Measurements from ENCODE around the gene CMTM2. TPM values are rescaled to one million over a fixed set of nuclear protein-coding genes. Genes with fewer than 3 reads are reported as not detected.

Gene CMTM2, protein sequence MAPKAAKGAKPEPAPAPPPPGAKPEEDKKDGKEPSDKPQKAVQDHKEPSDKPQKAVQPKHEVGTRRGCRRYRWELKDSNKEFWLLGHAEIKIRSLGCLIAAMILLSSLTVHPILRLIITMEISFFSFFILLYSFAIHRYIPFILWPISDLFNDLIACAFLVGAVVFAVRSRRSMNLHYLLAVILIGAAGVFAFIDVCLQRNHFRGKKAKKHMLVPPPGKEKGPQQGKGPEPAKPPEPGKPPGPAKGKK
- not detected in 2 replicates for total RNA-seq (2014; rRNA removed; shearing (Covaris generic))

DNA sequence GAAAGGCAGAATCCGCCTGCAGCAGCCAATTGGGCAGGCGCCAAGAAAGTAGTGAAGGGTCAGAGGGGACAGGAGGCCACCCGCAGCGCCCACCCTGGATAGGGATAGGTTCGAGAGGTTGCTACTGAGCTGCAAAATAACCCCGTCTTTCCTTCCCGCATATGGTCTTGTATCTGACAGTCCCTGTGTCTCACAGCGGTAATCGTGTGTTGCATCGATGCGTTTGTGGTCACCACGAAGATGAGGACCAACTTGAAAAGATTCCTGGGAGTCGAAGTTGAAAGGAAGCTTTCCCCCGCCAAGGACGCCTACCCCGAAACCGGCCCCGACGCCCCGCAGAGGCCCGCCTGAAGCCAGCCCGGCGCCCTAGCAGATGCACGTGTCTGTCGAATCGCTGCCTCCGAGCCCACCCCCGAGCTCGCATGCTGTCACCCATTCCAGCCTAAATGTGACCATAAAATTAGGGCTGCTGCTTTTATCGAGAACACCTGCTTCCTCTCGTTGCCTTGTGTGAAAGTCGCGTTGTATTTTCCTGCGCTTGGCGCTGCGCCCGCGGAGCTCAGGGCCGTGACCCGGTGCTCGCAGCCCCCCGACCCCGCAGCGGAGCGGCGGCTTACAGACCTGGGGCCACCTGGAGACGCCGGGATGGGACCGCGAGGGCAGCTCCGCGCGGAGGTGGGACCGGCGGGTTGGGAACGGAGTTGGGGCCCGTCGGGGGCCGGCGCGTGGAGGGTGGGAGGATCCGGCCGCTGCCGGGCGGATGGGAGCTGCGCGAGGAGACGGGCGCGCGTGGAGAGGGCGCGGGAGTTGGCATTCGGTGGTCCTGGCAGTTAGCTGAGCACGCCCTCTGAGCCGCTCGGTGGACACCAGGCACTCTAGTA, at the start of gene CMTM2:
TSS of gene CMTM2 (plus strand) at position 813 of the 881 bp plus-strand sequence. CDS start 145 bp downstream, outside the sequence.
- in situ Hi-C loops (cut with HindIII; ENCODE audit: low sequenced_read_pairs): no loop called here
- peak; percentile 4 for DNase-seq (ENCODE audit: low spot score)

DNA sequence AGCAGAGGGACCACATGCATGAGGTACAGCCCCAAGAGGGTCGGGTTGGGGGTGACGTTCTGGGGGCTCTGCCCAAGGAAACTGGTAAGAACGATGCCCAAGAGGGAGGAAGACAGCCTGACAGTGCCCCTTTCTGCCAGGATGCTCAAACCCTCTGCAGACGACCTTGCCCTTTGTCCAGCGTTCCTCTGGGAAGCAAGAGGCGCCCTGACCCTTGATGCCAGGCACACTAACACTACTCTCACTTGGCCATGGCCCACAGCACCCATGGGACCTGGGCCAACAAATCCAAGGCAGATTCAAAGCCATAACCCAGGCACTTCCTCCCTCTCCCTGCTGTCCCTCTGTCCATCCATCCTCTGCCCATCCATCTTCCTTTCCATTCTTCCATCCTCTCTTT, 49.8 kb upstream of the CMTM2 start:
- DNase-seq (ENCODE audit: low spot score): no peak
- in situ Hi-C loops (cut with HindIII; ENCODE audit: low sequenced_read_pairs): no loop called here

DNA sequence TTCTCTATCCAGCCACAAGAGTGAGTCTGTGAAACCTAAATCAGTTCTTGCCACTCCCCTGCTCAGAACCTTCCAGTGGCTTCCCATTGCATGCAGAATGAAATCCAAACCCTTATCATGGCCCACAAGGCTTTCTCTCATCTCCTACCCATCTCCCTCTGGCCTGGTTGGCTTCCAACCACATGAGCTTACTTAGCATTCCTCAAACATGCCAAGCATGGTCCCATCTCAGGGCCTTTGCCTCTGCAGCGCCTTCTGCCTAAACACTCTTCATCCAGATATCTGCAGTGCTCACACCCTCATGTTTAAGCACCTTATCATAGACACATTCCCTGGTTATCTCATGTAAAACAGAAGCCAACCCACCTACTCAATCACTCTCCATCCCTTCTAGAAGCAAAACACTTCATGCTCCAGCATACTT, 44.9 kb upstream of the CMTM2 start:
- in situ Hi-C loops (cut with HindIII; ENCODE audit: low sequenced_read_pairs): no loop called here
- no peak for DNase-seq (ENCODE audit: low spot score)

DNA sequence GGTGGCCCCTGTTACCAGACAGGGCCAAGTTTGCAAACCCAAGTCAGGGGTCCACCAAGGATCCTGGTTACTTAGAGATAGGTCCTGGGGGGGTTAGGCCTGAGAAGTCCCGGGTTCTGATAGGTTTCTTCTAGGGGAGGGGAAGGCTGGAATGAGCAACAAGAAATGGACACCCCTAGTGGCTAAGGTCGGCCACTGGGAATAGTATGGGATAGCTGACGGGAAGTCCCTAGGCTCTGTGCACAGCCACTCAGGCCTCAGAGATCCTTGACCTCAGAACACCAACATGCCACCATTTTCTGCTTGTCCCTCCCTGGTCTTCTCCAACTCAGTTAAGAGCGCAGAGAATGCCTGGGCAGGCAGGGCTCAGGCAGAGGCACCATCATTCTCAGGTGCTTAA, 42.7 kb upstream of the CMTM2 start:
- no peak for DNase-seq (ENCODE audit: low spot score)
- in situ Hi-C loops (cut with HindIII; ENCODE audit: low sequenced_read_pairs): no loop called here

DNA sequence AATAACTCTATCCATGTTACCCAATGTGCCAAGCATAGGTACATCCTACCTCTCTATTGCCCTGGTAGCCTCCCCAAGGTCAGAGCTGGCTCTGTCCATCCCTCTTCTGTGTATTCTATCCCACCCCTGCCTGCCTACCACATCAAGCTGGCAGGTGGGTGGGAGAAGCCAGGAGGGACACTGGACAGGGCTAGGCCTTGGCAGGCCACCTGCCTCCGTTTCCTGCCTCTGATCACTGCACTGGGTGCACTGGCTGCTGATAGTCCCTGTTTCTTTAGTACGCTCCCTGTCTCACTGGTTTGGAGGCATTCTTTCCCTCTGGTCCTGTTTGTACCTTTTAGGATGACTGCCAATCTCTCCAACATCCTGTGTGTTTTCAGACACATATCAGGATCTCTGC, 42.0 kb upstream of the CMTM2 start:
- in situ Hi-C loops (cut with HindIII; ENCODE audit: low sequenced_read_pairs): no loop called here
- no peak for DNase-seq (ENCODE audit: low spot score)

DNA sequence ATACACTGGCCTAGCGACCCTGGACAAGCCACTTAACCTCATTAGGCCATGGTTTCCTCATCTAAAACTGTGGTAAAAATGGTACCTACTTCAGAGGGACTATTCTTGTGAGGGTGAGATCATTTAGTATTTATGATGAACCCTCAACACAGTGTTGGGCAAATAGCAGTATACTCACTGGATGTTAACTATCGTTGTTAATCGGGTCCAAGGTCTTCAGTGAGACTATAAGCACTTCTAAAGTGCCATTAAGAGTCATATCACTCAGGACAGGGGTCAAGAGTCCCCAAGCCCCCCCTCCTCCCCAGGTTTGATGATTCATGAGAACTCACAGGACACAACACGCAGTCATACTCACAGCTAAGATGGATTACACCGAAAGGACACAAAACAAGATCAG, 40.4 kb upstream of the CMTM2 start:
- no peak for DNase-seq (ENCODE audit: low spot score)
- in situ Hi-C loops (cut with HindIII; ENCODE audit: low sequenced_read_pairs): no loop called here

DNA sequence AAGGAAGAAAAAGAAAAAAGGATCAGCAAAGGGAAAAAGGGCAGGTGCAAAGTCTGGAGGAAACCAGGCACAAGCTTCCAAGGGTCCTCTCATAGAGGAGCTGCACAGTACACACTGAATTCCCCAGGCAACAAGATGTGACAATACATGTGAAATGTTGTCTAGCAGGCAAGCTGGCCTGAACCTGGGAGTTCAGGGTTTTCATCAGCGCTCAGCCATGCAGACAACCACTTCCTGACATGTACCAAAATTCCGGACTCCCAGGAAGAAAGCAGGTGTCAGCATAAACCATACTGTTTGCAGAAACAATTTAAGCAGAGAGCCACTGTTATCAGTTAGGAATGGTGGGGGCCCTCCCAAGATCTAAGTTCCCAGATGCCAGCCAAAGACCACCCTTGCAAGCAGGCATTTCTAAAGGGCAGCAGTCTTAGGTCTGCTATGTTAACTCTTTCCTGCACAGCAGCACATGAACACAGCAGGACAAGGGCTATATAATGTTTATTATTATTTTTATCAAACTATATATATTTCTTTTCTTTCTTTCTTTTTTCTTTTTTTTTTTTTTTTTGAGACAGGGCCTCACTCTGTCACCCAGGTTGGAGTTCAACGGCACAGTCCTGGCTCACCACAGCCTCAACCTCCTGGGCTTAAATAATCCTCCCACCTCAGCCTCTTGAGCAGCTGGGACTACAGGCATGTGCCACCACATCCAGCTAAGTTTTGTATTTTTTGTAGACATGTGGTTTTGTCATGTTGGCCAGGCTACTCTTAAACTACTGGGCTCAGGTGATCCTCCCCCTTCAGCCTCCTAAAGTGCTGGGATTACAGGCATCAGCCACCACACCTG, 39.4 kb upstream of the CMTM2 start:
- peak; percentile 81 for DNase-seq (ENCODE audit: low spot score)
- in situ Hi-C loops (cut with HindIII; ENCODE audit: low sequenced_read_pairs): no loop called here

DNA sequence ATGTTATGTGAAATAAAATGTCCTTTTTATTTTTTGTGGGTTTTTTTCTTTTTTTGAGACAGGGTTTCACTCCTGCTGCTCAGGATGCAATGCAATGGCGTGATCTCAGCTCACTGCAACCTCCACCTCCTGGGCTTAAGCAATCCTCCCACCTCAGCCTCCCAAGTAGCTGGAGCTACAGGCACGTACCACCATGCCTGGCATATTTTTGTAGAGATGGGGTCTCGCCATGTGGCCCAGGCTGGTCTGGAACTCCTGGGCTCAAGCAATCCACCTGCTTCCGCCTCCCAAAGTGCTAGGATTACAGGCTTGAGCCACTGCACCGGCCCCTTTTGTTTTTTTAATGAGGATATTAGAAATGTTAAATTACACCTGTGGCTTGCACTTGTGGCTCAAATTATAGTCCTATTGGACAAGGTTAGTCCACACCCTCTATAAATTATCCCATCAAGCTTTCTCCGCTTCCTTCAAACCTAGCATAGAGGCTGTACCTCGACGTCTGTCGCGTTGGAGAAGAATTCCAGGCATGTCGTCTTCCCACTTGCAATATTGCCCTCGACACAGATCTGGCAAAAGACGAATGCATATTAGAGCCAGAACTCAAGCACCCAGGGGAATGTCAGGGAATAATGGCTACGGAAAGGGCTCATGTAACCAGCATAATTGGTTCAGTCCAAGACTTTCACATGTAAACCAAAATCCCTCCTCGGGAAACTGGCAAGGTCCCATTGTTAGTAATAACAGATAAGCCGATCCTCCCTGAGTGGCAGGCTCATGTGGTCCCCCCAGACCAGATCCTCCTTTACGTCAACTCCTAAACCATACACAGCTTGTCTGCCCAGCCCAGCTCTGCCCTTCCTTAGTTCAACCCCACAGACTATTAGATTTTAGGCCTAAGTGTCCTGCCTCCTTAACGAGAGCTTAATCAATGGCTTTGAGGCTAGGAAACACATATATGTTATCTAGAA, 37.6 kb upstream of the CMTM2 start:
- in situ Hi-C loops (cut with HindIII; ENCODE audit: low sequenced_read_pairs): no loop called here
- DNase-seq (ENCODE audit: low spot score): no peak

DNA sequence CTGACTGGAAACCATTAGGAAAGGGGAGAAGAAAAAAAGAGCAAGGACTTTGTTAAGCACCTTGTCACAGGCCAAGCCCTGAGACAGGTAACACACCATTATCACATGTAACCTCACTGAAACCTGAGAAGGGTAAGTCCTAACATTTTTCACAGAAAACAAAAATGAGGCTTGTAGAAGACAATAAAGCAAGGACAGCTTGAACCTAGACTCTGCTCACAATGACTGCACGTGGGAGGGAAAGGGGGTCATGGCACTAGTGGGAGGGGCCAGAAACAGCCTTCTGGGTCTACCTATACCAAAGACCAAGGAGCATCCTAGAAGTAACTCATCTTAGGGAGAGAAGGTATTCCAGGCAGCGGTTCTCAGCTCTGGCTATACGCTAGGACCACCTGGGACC, 36.9 kb upstream of the CMTM2 start:
- in situ Hi-C loops (cut with HindIII; ENCODE audit: low sequenced_read_pairs): no loop called here
- DNase-seq (ENCODE audit: low spot score): no peak

DNA sequence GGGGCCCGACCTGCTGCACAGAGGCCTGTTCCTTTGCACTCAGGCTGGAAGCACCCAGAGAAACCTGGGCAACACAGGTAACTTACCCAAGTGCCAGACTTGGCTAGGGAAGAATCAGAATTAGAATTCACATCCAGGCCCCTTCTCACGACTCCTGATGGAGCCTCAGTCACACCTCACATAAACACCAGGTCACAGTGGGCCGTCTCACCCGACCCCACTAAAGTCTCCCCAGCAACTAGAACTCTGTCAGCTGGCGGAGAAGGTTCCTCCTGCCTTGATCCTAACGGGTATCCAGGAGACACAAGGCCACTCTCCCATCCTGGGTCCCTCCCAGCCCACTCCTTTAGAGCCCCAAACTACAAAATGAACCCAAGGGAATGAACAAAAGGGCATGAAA, 35.7 kb upstream of the CMTM2 start:
- no peak for DNase-seq (ENCODE audit: low spot score)
- in situ Hi-C loops (cut with HindIII; ENCODE audit: low sequenced_read_pairs): no loop called here

DNA sequence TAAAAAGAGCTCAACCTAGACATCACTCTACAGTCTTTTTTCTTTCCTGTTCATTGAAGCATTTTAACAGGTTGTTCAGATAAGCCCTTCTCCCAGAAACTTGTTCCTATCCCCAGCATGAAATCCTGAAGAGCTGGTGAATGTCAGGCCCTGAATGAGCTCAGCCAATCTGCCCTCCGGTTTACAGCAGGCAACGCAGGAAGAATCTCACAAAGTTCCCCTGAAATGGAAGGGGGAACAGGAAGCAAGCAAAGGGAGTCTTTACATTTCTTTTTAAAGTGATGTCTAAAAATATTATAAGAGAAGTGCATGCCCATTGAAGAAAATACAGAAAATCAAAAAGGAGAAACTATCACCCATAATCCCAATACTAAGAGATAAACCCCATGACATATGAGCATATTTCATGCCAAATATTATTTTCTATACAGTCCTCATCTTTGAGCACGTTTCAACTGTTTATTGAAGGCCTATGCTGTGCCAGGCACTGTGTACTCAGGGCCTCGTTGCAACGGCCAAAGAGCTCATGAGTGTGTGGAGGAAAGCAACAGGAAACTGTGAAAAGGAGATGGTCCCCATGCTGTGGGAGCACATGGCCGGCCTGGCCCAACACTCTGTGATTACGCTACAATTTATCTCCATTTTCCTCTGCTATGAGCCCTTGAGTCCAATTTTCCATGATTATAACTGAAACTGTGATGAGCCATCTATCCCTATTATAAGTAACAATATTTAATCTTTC, 35.1 kb upstream of the CMTM2 start:
- DNase-seq (ENCODE audit: low spot score): peak; percentile 26
- in situ Hi-C loops (cut with HindIII; ENCODE audit: low sequenced_read_pairs): no loop called here

DNA sequence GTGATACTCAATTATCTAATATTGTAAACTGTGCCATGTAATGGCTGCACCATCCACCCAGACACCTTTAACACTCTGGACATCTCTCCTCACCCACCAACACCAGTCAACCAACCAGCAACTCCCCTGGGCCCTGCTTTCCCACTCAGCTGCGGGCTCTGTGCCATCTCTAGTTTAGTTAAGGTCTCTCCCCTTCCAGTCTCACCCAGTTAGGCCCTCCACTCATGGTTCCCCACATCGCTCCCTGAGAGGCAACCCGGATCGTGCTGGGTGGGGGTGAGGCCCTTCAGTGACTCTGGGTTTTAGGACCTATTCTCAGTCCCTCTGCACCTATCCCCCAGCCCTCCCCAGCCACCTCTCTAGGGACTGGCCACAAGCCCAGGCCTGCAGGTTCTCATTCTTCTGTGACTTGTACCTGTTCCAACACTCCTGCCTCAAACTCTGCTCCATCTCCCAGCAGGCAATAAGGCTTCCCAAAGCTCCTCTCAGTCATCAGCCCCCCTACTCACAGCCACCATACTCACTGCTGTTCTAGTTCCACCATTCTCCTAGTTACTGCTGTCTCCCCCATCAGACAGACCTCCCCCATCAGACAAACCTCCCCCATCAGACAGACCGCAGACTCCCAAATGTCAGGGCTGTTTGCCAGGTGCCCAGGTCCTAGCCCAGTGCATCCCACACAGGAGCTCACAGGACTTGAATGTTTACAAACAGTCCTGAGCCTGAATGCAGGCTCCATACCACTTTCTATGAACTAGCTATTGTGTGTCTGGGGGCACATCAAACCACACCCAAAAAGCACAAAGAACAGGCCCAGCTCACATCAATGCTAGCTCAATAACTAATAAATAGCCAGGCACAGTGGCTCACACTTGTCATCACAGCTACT, 31.9 kb upstream of the CMTM2 start:
- in situ Hi-C loops (cut with HindIII; ENCODE audit: low sequenced_read_pairs): no loop called here
- no peak for DNase-seq (ENCODE audit: low spot score)

DNA sequence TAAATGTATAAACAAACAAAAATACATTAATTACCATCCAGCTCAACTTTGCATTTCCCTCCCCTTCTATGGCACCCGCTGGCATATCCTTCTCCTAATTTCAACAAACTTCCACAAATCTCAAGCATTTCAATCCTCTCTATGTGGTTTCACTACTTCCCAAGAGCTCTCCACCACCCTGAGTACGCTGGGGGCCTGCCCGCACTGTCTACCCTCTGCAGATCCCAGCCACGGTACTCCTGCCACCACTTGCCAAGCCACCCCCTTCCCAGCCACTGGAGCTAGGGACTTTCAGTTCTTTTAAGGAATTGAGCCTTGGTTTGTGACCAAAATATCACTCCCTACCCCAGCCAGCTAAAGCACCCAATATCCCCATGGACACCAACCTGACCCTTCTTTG, 31.2 kb upstream of the CMTM2 start:
- DNase-seq (ENCODE audit: low spot score): no peak
- in situ Hi-C loops (cut with HindIII; ENCODE audit: low sequenced_read_pairs): no loop called here

DNA sequence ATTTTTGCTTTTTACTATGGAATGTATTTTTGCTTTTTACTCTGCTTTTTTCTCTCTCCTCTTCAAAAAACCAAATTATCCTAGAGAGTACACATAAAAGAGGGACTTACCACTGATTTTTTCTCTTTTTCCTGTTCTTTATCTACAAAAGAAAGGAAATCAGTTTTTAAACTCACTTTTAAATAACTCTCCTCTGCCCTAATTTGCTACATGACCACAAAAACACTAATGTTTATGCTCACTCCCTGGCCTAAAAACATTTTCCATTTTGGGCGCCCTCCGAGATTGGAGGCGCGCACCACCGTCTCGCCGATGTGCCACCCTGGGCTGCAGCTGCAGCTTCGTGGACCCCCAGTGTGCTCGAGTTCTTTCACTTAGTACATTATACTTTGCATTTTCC, 30.4 kb upstream of the CMTM2 start:
- in situ Hi-C loops (cut with HindIII; ENCODE audit: low sequenced_read_pairs): no loop called here
- DNase-seq (ENCODE audit: low spot score): no peak

DNA sequence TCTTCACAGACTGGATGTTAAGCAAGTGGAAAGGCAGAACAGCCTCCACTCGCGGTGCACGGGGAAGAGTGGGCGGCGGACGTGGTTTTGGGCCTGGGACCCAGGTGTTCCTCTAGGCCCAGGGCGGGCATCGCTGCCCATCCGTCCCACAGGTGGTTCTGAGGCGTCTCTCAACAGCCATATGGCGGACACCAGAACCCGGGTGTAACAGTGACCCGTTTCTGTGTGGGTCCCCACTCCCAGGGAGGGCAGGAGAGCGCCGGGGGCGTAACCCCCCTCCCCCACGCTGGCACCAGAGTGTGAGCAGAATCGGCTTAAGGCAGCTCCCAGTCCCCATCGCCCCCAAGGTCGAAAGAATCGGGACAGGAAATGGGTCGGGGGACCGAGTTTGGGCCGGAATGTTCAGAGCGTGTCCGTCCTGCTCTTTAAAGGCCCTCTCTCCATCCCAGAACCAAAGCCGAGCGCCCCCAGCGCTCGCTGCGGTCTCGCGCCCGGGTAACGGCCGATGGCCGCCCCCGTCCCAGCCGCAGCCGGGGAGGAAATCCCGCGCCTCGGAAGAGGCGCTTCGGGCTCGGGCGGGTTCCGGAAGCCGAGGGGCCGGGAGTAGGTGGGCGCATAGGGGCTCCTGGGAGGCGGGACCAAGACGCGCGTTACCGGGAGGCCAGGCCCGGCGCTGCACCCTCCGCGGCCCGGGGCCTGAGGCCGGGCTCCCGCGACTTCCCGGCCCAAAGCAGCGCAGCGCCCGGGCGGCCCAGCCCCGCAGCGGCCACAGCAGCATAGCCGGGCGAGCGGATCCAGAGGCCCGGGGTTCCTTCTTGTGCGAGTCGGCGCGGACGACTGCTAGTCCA, 29.8 kb upstream of the CMTM2 start, which contains the start of gene TK2:
TSS of gene TK2 (minus strand) at position 839 of the 848 bp plus-strand sequence. CDS start at position 778, 61 bp downstream.
- peak; percentile 52 for DNase-seq (ENCODE audit: low spot score)

DNA sequence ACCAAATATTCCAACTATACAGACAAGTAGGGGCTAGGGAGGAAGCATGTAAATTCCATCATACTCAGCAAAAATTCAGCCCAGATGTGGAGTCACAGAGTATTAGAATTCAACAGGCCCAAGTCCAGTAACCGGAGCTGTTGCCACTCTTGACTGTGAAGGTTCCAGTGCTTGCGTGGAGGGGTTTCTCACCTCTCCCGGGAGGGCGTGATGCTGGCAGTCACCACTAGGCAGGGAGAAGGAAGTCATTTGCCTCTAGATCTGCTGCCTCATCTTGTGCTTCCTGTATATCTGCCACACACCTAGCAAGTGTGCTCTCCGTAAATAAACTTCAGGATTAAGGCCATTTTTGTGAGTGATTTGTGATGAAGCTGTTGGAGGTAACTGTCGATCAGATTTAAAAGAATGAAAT, 27.9 kb upstream of the CMTM2 start:
- DNase-seq (ENCODE audit: low spot score): peak; percentile 24
- in situ Hi-C loops (cut with HindIII; ENCODE audit: low sequenced_read_pairs): no loop called here

More for the DNA sequence above, 29.8 kb upstream of the CMTM2 start, which contains the start of gene TK2:
- in situ Hi-C loops (cut with HindIII; ENCODE audit: low sequenced_read_pairs): no loop called here

All from G401 (cell line).